Measurements from ENCODE around the gene TPSG1.

TPSG1 gene

DNA sequence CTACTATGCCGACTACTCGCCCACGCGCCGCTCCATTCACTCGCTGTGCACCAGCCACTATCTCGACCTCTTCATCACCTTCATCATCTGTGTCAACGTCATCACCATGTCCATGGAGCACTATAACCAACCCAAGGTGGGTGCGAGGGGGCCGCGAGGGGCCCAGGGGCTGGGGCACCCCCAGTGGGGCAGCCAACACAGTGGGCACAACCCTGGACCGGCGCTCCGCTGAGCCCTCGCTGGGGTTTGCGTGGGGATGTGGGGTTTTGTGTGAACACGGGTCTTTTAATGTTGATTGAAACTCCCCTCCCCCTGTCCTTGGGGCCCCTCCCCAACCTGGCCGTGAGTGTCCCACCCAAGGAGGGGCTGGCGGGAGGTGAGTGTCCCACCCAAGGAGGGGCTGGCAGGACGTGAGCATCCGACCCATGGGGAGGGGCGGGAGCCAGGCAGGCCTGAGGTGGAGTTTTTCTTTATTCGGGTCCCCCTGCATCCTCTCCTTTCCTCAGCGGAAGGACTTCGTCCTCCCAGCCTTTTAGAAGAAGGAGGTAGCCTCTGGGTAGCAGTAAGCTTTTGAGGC is 11.2 kb downstream of the TPSG1 start:
- ATAC-seq (ENCODE audit: low read depth) (no peak), DNase-seq (ENCODE audit: low spot score) (no peak)
- Histone ChIP-seq H3K36me3 (ENCODE audit: low read depth) (no peaks in the 10 kb centered on the region), H3K27ac (ENCODE audit: poor library complexity, severe bottlenecking) (no peak overlapping the region), H3K9me3 (ENCODE audit: severe bottlenecking) (no peaks in the 10 kb centered on the region), H3K4me1 (ENCODE audit: insufficient read depth, poor library complexity, severe bottlenecking) (no peaks in the 10 kb centered on the region), H3K4me3 (ENCODE audit: severe bottlenecking) (no peak overlapping the region), H3K27me3 (ENCODE audit: insufficient read depth, poor library complexity, severe bottlenecking) (no peaks in the 10 kb centered on the region)
- TF ChIP-seq, protein P1, sequence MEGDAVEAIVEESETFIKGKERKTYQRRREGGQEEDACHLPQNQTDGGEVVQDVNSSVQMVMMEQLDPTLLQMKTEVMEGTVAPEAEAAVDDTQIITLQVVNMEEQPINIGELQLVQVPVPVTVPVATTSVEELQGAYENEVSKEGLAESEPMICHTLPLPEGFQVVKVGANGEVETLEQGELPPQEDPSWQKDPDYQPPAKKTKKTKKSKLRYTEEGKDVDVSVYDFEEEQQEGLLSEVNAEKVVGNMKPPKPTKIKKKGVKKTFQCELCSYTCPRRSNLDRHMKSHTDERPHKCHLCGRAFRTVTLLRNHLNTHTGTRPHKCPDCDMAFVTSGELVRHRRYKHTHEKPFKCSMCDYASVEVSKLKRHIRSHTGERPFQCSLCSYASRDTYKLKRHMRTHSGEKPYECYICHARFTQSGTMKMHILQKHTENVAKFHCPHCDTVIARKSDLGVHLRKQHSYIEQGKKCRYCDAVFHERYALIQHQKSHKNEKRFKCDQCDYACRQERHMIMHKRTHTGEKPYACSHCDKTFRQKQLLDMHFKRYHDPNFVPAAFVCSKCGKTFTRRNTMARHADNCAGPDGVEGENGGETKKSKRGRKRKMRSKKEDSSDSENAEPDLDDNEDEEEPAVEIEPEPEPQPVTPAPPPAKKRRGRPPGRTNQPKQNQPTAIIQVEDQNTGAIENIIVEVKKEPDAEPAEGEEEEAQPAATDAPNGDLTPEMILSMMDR (IDR thresholded peaks at IDR 0.05; ENCODE audit: poor library complexity, severe bottlenecking) = no peak

DNA sequence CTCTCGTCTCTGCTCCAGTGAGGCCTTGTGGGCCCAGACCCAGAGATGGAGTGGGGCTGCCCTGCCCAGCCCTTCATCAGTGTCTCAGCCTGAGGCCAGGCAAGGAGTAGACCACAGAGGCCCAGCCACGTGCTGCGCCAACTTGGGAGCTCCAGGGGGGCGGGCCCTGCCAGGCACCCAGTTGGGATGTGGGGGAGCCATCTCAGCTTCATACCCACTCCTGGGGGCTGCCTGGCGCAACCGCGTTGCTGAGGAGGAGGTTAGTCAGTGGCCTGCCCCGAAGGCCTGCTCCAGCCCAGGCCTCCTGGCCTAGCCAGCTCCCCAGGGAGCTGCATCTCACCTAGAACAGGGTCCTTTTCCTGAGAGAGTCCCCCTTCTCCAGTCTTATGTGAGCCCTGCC is 11.8 kb downstream of the TPSG1 start:
- no peaks in the 10 kb centered on the region for H3K36me3 ChIP-seq (ENCODE audit: low read depth)
- H3K9me3 ChIP-seq (ENCODE audit: severe bottlenecking) = no peaks in the 10 kb centered on the region

DNA sequence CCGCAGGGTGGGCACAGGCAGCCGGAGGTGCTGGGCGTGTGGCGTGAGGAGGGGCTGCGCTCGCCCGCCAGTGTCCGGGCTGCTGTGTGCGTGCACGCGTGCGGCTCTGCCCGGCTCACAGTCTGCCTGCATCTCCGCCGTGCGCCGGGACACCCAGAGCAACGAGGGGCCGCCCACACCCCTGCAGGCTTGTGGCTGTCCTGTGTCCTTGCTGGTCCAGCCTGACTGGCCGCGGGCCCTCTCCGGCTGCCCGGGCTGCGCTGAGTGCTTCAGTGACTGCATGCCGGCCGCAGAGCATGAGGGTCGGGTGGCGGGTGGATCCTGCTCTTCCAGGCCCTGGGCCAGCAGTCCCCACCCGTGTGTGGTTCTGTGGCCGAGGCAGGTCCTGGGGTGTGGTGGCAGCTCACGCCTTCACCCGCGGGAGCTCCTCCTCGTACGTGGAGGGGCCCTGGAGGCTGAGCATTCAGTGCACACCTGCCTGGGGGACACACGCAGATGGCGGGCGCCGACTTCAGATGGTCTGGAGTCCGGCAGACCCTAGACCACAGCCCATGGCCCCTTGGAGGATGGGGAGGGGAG is 12.4 kb downstream of the TPSG1 start:
- TF ChIP-seq, protein P1 (IDR thresholded peaks at IDR 0.05; ENCODE audit: poor library complexity, severe bottlenecking) = no peak
- H3K4me3 ChIP-seq (ENCODE audit: severe bottlenecking) = no peak overlapping the region
- H3K9me3 ChIP-seq (ENCODE audit: severe bottlenecking) = no peaks in the 10 kb centered on the region
- H3K36me3 ChIP-seq (ENCODE audit: low read depth) = no peaks in the 10 kb centered on the region
- no peak for ATAC-seq (ENCODE audit: low read depth)
- no peaks in the 10 kb centered on the region for H3K27me3 ChIP-seq (ENCODE audit: insufficient read depth, poor library complexity, severe bottlenecking)
- DNase-seq (ENCODE audit: low spot score) = no peak
- H3K27ac ChIP-seq (ENCODE audit: poor library complexity, severe bottlenecking) = no peak overlapping the region
- no peaks in the 10 kb centered on the region for H3K4me1 ChIP-seq (ENCODE audit: insufficient read depth, poor library complexity, severe bottlenecking)

More for the DNA sequence above, 11.8 kb downstream of the TPSG1 start:
- Histone ChIP-seq H3K4me3 (ENCODE audit: severe bottlenecking) (no peak overlapping the region), H3K27ac (ENCODE audit: poor library complexity, severe bottlenecking) (no peak overlapping the region), H3K27me3 (ENCODE audit: insufficient read depth, poor library complexity, severe bottlenecking) (no peaks in the 10 kb centered on the region), H3K4me1 (ENCODE audit: insufficient read depth, poor library complexity, severe bottlenecking) (no peaks in the 10 kb centered on the region)
- ATAC-seq (ENCODE audit: low read depth) = no peak
- DNase-seq (ENCODE audit: low spot score) = no peak
- TF ChIP-seq, protein P1 (IDR thresholded peaks at IDR 0.05; ENCODE audit: poor library complexity, severe bottlenecking) = no peak

DNA sequence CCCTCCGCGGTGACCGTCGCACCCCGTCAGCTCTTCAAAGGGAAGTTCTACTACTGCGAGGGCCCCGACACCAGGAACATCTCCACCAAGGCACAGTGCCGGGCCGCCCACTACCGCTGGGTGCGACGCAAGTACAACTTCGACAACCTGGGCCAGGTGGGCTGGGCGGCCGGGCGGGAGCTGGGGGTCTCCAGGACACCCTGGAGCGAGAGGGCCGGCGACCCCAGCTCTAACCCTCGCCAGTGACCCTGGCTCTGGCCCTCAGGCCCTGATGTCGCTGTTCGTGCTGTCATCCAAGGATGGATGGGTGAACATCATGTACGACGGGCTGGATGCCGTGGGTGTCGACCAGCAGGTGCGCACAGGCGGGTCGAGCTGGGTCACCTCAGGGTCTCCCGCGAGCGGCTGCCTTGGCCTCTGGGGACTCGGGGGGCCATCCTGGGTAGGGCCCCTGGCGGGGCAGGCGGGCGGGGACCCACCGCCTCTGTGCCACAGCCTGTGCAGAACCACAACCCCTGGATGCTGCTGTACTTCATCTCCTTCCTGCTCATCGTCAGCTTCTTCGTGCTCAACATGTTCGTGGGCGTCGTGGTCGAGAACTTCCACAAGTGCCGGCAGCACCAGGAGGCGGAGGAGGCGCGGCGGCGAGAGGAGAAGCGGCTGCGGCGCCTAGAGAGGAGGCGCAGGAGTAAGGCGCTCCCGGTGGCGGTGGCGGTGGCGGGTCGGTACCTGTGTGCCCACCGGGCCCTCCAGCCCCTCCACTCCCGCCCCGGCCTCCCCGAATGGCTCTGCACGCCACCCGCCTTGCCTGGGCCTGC is 13.4 kb downstream of the TPSG1 start:
- Histone ChIP-seq H3K36me3 (ENCODE audit: low read depth) (no peaks in the 10 kb centered on the region), H3K27me3 (ENCODE audit: insufficient read depth, poor library complexity, severe bottlenecking) (no peaks in the 10 kb centered on the region), H3K9me3 (ENCODE audit: severe bottlenecking) (no peaks in the 10 kb centered on the region), H3K4me3 (ENCODE audit: severe bottlenecking) (no peak overlapping the region), H3K27ac (ENCODE audit: poor library complexity, severe bottlenecking) (no peak overlapping the region), H3K4me1 (ENCODE audit: insufficient read depth, poor library complexity, severe bottlenecking) (no peaks in the 10 kb centered on the region)
- TF ChIP-seq, protein P1 (IDR thresholded peaks at IDR 0.05; ENCODE audit: poor library complexity, severe bottlenecking) = no peak
- DNase-seq (ENCODE audit: low spot score) (no peak), ATAC-seq (ENCODE audit: low read depth) (no peak)
